T1000 (cell line): ENCODE data around the gene CNTRL.

Source experiments
- DNase-seq: peaks from one replicate; lab custom pipeline; 2025; ENCODE audit warnings: mixed read lengths; lab: John Stamatoyannopoulos, UW

Gene CNTRL

GRCh38 chr9:121179930-121180681, 105.4 kb downstream of the CNTRL start:
- DNase-seq = no peak

DNA sequence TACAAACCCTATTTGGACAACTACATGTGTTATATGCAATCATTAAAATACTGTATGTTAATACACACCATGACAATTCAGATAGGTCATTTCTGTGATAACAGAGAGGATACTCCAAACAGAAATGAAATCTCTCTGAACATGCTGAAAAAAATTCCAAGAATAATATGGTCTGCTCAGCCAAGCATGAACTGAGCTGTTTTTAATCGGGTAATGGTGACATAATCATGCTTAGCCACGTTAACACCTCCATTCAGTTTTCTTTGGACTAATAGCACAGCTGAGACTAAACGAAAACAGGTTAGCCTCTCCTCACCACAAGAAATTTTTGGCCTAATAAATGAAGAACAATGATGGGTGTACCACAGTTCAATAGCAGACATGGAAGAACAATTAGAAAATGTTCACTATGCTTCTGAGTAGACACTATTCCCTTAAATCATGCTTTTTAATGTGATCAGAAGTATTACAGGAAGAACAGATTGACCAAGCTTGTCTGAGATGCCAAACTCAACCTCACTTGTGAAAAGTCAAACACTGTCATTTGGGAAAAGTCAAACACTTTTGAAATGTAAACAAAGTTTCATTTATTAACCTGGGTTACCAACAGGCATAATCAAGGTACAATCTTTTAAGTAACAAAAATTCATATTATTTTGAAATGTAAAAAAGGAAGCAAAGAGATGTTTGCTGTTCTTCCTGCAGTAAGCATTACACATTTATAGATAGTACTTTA, 107.5 kb downstream of the CNTRL start:
- DNase-seq = no peak

DNA sequence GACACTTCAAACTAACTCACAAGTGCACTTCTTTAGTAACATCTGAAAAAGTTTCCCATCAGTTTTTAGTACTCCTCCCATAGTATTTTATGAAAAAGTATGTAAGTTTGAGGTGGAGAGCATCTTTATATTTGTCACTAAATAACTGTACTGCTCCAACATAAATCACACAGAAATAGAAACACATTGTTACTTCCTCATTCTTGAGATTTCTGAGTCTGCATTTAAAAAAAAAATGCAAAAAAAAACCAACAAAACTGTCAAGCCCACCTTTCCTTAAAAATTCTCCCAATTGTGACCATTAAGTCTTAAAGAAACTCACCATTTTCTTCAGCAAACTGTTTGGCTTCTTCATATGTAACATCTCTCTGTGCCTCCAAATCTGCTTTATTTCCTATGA, 108.2 kb downstream of the CNTRL start:
- no peak for DNase-seq

DNA sequence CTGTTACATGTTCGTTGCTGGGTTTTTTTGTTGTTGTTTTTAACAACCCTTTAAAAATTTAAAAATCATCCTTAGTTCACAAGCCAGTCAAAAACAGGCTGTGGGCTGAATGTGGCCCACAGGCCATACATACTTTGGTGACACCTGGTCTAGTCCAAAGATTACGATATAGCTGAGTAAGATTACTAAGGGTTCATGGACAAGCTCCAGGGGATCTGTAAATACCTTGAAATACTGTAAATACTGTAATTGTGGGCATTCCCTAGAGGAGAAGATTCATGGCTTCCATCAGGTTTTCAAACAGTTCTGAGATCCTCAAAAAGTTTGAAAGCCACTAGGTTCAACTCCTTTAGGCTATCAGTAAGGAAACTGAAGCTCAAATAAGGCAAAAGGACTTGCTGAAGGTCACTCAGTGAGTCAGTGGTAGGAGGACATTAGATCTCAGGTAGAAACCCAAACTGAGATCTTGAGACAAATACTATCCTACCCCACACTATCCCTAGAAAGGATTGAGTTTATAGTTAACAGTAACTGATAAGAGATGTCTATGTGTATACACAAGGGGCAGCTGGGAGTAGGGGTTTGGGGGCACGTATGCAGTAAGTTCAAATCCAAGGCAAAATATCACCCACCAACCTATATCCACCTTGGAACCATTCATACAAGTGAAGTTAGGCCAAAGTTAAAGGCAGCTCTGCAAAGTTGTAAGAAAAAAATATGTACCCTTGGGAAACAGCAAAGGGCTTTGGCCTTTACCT, 109.1 kb downstream of the CNTRL start:
- DNase-seq = no peak

DNA sequence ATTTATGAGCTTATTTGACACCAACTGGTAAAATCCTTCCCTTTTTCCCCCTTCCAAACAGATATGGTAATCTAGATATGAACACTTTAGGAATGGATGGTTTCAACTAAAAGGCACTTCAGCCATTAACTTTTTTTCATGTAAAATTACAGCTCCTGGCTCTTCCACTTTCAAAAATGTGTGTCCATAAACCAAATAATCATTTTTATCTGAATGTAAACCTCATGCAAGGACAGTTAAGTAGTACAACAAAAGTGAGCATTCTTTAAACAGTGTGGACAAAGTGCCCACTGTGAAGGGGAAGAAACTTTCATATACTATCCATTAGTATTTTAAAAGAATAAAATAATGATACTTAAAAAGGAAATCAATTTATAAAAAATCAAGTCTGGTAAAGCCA, 109.7 kb downstream of the CNTRL start:
- DNase-seq = no peak

- DNase-seq = no peak
Observed at GRCh38 chr9:121185178-121185745, 110.5 kb downstream of the CNTRL start.

DNA sequence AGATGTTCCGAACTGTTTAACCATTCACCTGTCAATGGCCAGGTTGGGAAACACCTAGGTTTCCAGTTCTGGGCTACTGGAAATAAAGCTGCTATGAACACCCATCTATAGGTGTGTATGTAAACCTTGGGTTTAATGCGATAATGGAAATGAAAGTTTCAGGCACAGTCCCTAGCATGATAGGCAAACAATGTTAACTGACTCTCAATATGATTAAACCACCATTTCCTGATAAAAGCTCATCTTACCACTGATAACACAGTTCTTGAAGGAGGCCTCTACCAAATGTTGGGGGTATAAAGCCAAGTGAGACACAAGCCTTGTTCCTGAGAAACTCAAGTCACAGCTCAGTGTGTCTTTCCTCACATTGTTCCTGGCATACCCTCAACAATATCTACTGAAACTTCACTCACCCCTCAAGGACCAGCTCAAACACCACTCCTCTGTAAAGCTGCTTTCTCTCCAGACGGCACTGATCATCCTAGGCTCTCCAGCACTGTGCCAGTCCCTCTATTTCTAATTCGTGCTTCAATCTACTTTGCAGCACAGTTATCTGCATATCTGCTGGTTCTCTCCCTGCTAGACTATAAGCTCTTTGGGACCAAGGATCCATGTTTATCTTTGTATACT, 111.1 kb downstream of the CNTRL start:
- no peak for DNase-seq

- DNase-seq = no peak
Observed at GRCh38 chr9:121187636-121188305, 113.0 kb downstream of the CNTRL start.

DNA sequence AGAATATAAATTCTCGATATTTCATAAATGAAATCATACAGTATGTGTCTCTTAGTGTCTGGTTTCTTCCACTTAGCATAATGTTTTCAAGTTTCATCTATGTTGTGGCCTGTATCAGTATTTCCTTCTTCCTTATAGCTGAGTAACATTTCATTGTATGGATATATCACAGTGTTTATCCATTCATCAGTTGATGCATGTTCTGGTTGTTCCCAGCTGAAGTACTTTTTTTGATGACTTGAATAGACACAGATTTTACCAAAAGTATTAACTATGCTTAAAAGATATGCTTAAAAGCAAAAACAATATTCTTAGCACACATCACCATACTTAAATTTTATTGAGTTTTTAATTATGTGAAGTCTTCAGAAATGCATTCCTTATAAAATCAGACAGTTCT, 114.3 kb downstream of the CNTRL start:
- DNase-seq = no peak

- no peak for DNase-seq
Observed at GRCh38 chr9:121189660-121190059, 114.9 kb downstream of the CNTRL start.

DNA sequence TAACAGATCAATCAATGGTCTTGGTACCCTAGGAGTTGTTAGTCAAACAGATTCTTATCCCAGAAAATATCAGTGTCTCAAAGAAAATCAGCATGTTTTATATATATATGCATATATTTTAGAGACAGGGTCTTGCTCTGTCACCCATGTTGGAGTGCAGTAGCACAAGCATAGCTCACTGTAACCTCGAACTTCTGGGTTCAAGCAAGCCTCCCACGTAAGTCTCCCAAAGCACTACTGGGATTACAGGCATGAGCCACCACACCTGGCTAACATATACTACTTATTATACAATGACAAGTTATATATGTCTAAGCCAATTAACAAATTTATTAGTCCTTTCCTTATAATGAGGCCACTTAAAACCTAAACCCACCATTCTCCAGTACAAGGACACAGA, 116.5 kb downstream of the CNTRL start:
- no peak for DNase-seq

GRCh38 chr9:121192518-121192917, 117.8 kb downstream of the CNTRL start:
- DNase-seq = no peak

DNA sequence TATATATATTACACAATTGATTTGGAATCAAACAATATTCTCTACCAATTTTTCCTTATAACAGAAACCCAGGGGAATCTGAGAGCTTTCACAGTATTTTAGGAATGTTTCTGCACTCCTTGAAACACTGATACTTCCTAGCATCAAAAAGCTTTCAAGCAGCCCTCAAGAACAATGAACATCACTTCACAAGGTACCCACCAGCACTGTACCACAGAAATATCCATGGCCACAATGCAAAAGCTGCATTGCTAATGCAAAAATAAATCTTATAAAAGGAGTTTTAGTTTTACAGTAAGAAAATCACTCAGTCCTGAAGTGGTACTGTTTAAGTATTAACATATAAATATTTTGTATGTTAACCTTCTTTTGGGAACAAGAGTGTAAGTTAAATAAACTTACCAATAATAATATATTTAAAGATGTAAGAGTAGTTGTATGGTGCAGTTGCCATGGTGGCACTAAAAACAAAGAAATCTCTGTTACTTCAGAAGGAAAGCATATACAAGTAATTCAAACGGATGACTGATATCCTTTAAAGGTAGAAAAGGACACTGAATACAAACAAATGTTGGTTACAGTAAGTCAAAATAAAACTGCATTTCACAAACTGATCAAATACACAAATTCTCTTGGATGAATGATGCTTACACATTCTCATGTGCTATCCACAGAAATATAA, 118.3 kb downstream of the CNTRL start:
- DNase-seq = no peak

DNA sequence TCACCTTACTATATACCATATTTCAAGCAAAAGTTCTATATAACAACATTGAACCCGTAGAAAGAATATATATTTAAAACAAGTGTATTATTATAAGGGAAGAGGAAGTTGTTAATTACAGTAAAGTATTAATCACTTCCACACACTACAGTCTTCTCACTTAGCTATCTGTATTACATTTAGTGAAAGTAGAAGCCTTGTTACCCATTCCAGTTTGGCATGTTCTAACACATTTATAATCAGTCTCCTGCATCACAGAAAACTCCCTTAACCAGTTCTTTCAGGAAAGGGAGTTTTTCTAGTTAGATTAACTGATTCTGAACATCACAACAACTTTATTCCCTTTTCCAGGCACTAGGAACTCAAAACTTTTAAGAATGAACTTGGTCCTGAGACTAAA, 120.0 kb downstream of the CNTRL start:
- no peak for DNase-seq

- DNase-seq = no peak
Observed at GRCh38 chr9:121196389-121196788, 121.6 kb downstream of the CNTRL start.

GRCh38 chr9:121197132-121197531, 122.4 kb downstream of the CNTRL start:
- no peak for DNase-seq

DNA sequence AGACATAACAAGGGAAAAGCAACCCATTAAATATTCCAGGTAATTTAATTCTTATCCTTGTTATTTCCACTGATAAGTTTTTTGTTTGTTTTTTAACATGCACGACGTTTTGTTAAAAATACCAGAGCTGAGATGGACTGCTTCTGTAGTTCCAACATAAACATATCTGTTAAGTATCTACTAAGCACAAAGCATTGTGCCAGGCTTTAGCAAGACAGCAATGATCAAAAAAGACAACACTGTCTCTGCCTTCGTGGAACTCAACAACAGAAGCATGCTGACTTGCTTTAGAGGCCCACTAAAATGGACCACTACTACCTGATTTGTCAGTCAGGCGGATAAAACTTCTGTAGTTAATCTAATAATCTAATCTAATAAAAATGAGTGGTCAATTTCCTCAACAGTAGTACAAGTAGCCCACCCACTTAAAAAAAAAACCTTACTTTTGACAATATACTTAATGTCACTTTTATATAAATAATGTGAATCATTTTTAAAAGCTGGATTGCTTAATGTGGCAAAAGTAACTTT, 123.8 kb downstream of the CNTRL start:
- no peak for DNase-seq

DNA sequence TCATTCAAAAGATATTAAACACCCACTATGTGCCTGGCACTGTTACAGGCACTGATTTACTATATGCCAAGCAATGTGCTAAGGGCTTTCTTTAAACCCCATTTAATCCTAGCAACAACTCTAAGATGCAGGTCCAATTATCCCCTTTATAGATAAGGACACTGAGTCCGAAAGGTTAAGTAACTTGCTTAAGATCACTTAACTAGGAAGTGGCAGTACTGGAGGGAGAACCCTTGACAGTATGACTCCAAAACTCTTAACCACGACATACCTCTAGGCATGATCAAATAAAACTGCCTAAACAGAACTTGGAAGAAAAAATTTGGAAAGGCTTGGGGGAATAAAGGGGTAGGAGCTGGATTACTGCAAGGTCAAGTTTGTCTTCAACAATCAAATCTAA, 125.2 kb downstream of the CNTRL start:
- DNase-seq = no peak

DNA sequence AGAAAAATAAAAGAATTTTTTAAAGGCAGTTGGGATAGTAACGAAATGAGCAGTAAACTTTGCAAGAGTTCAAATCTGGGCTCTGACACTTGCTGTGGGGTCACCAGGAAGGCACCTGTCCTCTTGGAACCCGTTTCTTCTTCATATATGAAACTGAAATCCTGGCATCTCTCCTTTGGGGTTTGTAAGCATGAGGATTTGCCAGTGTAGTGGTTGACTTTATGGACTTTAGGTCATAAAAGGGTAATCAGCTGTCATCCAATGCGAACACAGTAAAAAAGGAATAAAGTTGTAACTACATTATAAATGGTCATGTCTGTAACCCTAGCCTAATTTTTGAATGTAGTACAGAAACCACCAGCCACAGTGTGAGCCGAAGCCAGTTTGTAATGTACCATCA, 125.6 kb downstream of the CNTRL start:
- no peak for DNase-seq

DNA sequence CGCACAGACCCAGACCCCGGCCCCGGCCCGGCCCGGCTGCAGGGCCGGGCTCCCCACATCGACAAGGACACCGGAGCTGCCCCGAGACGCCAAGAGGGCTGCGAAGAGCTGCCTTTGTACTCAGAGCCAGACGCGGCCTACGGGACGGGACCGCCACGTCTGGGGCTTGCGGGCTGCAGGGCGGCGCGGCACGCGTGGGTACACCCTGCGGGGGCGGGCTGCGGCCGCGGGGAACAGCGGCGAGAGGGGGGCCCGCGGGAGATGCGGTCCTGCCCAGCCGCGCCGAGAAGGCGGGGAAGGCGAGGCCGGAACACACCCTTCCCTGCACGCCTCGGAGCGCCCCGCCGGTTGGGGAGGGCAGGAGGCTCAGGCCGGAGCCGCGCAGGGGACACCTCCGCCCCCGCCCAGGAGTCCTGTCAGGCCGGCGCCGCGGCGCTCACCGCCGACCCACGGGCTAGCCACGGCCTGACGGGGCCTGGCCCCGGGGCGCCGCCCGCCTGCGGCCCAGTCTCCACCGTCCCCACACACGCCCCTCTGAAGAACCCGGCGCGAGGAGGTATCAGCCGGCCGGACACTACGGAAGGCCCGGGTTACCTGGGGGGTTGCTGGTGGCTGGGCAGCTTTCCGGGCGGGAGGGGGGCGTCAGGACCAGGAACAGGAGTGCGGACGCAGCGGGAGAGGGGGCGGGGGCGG, 126.4 kb downstream of the CNTRL start:
- DNase-seq = no peak
